ENCODE results near the gene SCAMP2.

SCAMP2 gene

GRCh38 chr15:74816624-74817369, 56.4 kb downstream of the SCAMP2 start:
- no peak for ATAC-seq (ENCODE audit: insufficient read depth, low read depth)
- Histone ChIP-seq H4K20me1 (ENCODE audit: insufficient read depth, low read length) (no peaks in the 10 kb centered on the region), H3K79me2 (ENCODE audit: insufficient read depth, low read length) (no peaks in the 10 kb centered on the region), H3K27me3 (ENCODE audit: insufficient read depth, low read length, poor library complexity) (peaks cover 8% of the 10 kb centered on the region), H3K4me2 (ENCODE audit: insufficient read depth, low read length) (no peak overlapping the region), H3K4me1 (ENCODE audit: insufficient read depth, low read length) (no peaks in the 10 kb centered on the region), H3K27ac (ENCODE audit: low read length) (no peak overlapping the region), H3K9ac (ENCODE audit: low read depth, low read length) (no peak overlapping the region), H2AFZ (ENCODE audit: low read depth, low read length) (no peak overlapping the region), H3K9me3 (ENCODE audit: insufficient read depth, low read length, severe bottlenecking) (no peaks in the 10 kb centered on the region), H3K4me3 (ENCODE audit: low read depth in 1 of 2, low read length in 2 of 2) (no peak overlapping the region), H3K36me3 (ENCODE audit: insufficient read depth, low read length) (no peaks in the 10 kb centered on the region)
- no peak for TF ChIP-seq CTCF (IDR thresholded peaks at IDR 0.05; ENCODE audit: borderline replicate concordance, extremely low read depth, low read length, poor library complexity, severe bottlenecking)
- TF ChIP-seq EZH2 (IDR thresholded peaks at IDR 0.05; ENCODE audit: borderline replicate concordance, low read depth, low read length, severe bottlenecking) = no peak
- DNase-seq = no peak

- Histone ChIP-seq H3K4me1 (ENCODE audit: insufficient read depth, low read length) (no peaks in the 10 kb centered on the region), H2AFZ (ENCODE audit: low read depth, low read length) (no peak overlapping the region), H3K27me3 (ENCODE audit: insufficient read depth, low read length, poor library complexity) (peaks cover 8% of the 10 kb centered on the region), H3K4me3 (ENCODE audit: low read depth in 1 of 2, low read length in 2 of 2) (no peak overlapping the region), H3K27ac (ENCODE audit: low read length) (no peak overlapping the region), H3K9ac (ENCODE audit: low read depth, low read length) (no peak overlapping the region), H3K36me3 (ENCODE audit: insufficient read depth, low read length) (no peaks in the 10 kb centered on the region), H4K20me1 (ENCODE audit: insufficient read depth, low read length) (no peaks in the 10 kb centered on the region), H3K9me3 (ENCODE audit: insufficient read depth, low read length, severe bottlenecking) (no peaks in the 10 kb centered on the region), H3K4me2 (ENCODE audit: insufficient read depth, low read length) (no peak overlapping the region), H3K79me2 (ENCODE audit: insufficient read depth, low read length) (no peaks in the 10 kb centered on the region)
- DNase-seq = no peak
- TF ChIP-seq EZH2 (IDR thresholded peaks at IDR 0.05; ENCODE audit: borderline replicate concordance, low read depth, low read length, severe bottlenecking) (no peak), CTCF (IDR thresholded peaks at IDR 0.05; ENCODE audit: borderline replicate concordance, extremely low read depth, low read length, poor library complexity, severe bottlenecking) (no peak)
- no peak for ATAC-seq (ENCODE audit: insufficient read depth, low read depth)
Observed at GRCh38 chr15:74815961-74816360, 57.2 kb downstream of the SCAMP2 start.

GRCh38 chr15:74815121-74815934, 57.8 kb downstream of the SCAMP2 start:
- ATAC-seq (ENCODE audit: insufficient read depth, low read depth) (no peak), DNase-seq (no peak)
- Histone ChIP-seq H3K79me2 (ENCODE audit: insufficient read depth, low read length) (no peaks in the 10 kb centered on the region), H3K36me3 (ENCODE audit: insufficient read depth, low read length) (no peaks in the 10 kb centered on the region), H3K4me2 (ENCODE audit: insufficient read depth, low read length) (no peak overlapping the region), H3K4me3 (ENCODE audit: low read depth in 1 of 2, low read length in 2 of 2) (no peak overlapping the region), H3K27me3 (ENCODE audit: insufficient read depth, low read length, poor library complexity) (peaks cover 2% of the 10 kb centered on the region), H3K4me1 (ENCODE audit: insufficient read depth, low read length) (no peaks in the 10 kb centered on the region), H3K27ac (ENCODE audit: low read length) (no peak overlapping the region), H3K9me3 (ENCODE audit: insufficient read depth, low read length, severe bottlenecking) (no peaks in the 10 kb centered on the region), H2AFZ (ENCODE audit: low read depth, low read length) (no peak overlapping the region), H3K9ac (ENCODE audit: low read depth, low read length) (no peak overlapping the region), H4K20me1 (ENCODE audit: insufficient read depth, low read length) (no peaks in the 10 kb centered on the region)
- no peak for TF ChIP-seq CTCF (IDR thresholded peaks at IDR 0.05; ENCODE audit: borderline replicate concordance, extremely low read depth, low read length, poor library complexity, severe bottlenecking)

All from DND-41 (cell line).